Measurements from ENCODE around the gene SGCA. TPM values are rescaled to one million over a fixed set of nuclear protein-coding genes. Genes with fewer than 3 reads are reported as not detected.

Gene SGCA
- total RNA-seq, 2 donors from 2014 or later, result 0.51 to 2.6 TPM

- no peak overlapping the region for H3K9ac ChIP-seq (ENCODE audit: extremely low read depth, low read length, poor library complexity, severe bottlenecking)
- no peaks in the 10 kb centered on the region for H3K9me3 Mint-ChIP-seq
These were observed 17.3 kb upstream of the SGCA start for GRCh38 chr17:50148226-50149090.

GRCh38 chr17:50149091-50149416 is 16.8 kb upstream of the SGCA start:
- no peak overlapping the region for H3K27ac Mint-ChIP-seq
- Histone ChIP-seq H3K4me1 (ENCODE audit: control insufficient read depth, insufficient read depth, low read length) (peaks cover 13% of the 10 kb centered on the region), H3K9ac (ENCODE audit: extremely low read depth, low read length, poor library complexity, severe bottlenecking) (no peak overlapping the region), H3K27me3 (ENCODE audit: control insufficient read depth, insufficient read depth, low read length, poor library complexity, severe bottlenecking) (no peaks in the 10 kb centered on the region), H3K36me3 (ENCODE audit: control insufficient read depth, insufficient read depth, low read length) (peaks cover 8% of the 10 kb centered on the region), H3K4me3 (ENCODE audit: low read length) (peak overlapping the region; percentile 92), H3K9me3 (ENCODE audit: control insufficient read depth, low read length) (no peaks in the 10 kb centered on the region), H3K27ac (ENCODE audit: low read depth, low read length) (no peak overlapping the region)
- peak overlapping the region; percentile 68 for H3K4me3 Mint-ChIP-seq
- peaks cover 11% of the 10 kb centered on the region for H3K36me3 Mint-ChIP-seq (ENCODE audit: low read depth)
- TF ChIP-seq CTCF (conservative IDR thresholded peaks at IDR 0.05), result no peak
- WGBS, 2 experiments (ENCODE audit: insufficient coverage in 1 of 2, insufficient read length in 1 of 2), result 2 to 3% methylated on average over 9 to 30 of the region's 30 CpGs
- H3K27me3 Mint-ChIP-seq (ENCODE audit: insufficient read depth), result peaks cover 5% of the 10 kb centered on the region
- no peak for DNase-seq
- no peaks in the 10 kb centered on the region for H3K9me3 Mint-ChIP-seq
- H3K4me1 Mint-ChIP-seq, result peaks cover 21% of the 10 kb centered on the region

More at GRCh38 chr17:50148226-50149090, 17.3 kb upstream of the SGCA start:
- H3K27ac ChIP-seq (ENCODE audit: low read depth, low read length), result no peak overlapping the region
- Mint-ChIP-seq H3K4me3 (peak overlapping the region; percentile 68), H3K27ac (peak overlapping the region; percentile 55), H3K4me1 (peaks cover 21% of the 10 kb centered on the region), H3K36me3 (ENCODE audit: low read depth) (peaks cover 17% of the 10 kb centered on the region), H3K27me3 (ENCODE audit: insufficient read depth) (peaks cover 5% of the 10 kb centered on the region)
- H3K27me3 ChIP-seq (ENCODE audit: control insufficient read depth, insufficient read depth, low read length, poor library complexity, severe bottlenecking), result no peaks in the 10 kb centered on the region
- H3K36me3 ChIP-seq (ENCODE audit: control insufficient read depth, insufficient read depth, low read length), result peaks cover 12% of the 10 kb centered on the region
- TF ChIP-seq CTCF (conservative IDR thresholded peaks at IDR 0.05), result peak; percentile 48
- H3K4me3 ChIP-seq (ENCODE audit: low read length), result peak overlapping the region; percentile 72
- 11% methylated on average over 25 of the region's 25 CpGs; no CpG with 5 or more reads in 1 of the 2 experiments for WGBS, 2 experiments (ENCODE audit: insufficient coverage in 1 of 2, insufficient read length in 1 of 2)
- DNase-seq, result peak; percentile 89
- H3K9me3 ChIP-seq (ENCODE audit: control insufficient read depth, low read length), result no peaks in the 10 kb centered on the region
- H3K4me1 ChIP-seq (ENCODE audit: control insufficient read depth, insufficient read depth, low read length), result peaks cover 13% of the 10 kb centered on the region

- H3K9me3 ChIP-seq (ENCODE audit: control insufficient read depth, low read length), result no peaks in the 10 kb centered on the region
- no peaks in the 10 kb centered on the region for H3K9me3 Mint-ChIP-seq
- peak overlapping the region; percentile 68 for H3K4me3 Mint-ChIP-seq
- H3K4me1 Mint-ChIP-seq, result peaks cover 21% of the 10 kb centered on the region
- H3K27ac Mint-ChIP-seq, result no peak overlapping the region
- H3K9ac ChIP-seq (ENCODE audit: extremely low read depth, low read length, poor library complexity, severe bottlenecking), result peak overlapping the region; percentile 44
- H3K4me1 ChIP-seq (ENCODE audit: control insufficient read depth, insufficient read depth, low read length), result peaks cover 13% of the 10 kb centered on the region
- TF ChIP-seq CTCF (conservative IDR thresholded peaks at IDR 0.05), result peak; percentile 31
- H3K27ac ChIP-seq (ENCODE audit: low read depth, low read length), result no peak overlapping the region
- H3K27me3 Mint-ChIP-seq (ENCODE audit: insufficient read depth), result peaks cover 5% of the 10 kb centered on the region
- H3K36me3 ChIP-seq (ENCODE audit: control insufficient read depth, insufficient read depth, low read length), result peaks cover 1% of the 10 kb centered on the region
- WGBS, 2 experiments (ENCODE audit: insufficient coverage in 1 of 2, insufficient read length in 1 of 2), result 2 to 3% methylated on average over 29 to 123 of the region's 123 CpGs
- peak; percentile 89 for DNase-seq
- H3K4me3 ChIP-seq (ENCODE audit: low read length), result peak overlapping the region; percentile 92
- H3K36me3 Mint-ChIP-seq (ENCODE audit: low read depth), result peaks cover 4% of the 10 kb centered on the region
- no peaks in the 10 kb centered on the region for H3K27me3 ChIP-seq (ENCODE audit: control insufficient read depth, insufficient read depth, low read length, poor library complexity, severe bottlenecking)
These were observed 16.1 kb upstream of the SGCA start for GRCh38 chr17:50149417-50150353.

All from endodermal cell (in vitro differentiated cells).